HK-2 (cell line): ENCODE measurements around the gene TMEM92.
A peak's percentile ranks its signal among the peaks of the same experiment; 100 is the strongest.
"Not testable (repeated sequence)": the region's sequence is repeated elsewhere in the genome, so short reads cannot be mapped to it uniquely, and the experiment has no call there.

ENCODE experiments used
- DNase-seq: peaks from one replicate; pipeline ENCODE4 v3.0.0-alpha.2; 2018; ENCODE audit not compliant: unreplicated experiment

Gene TMEM92

GRCh38 chr17:50276588-50277356 lies 2.5 kb downstream of the TMEM92 start:
- no peak for DNase-seq

DNA sequence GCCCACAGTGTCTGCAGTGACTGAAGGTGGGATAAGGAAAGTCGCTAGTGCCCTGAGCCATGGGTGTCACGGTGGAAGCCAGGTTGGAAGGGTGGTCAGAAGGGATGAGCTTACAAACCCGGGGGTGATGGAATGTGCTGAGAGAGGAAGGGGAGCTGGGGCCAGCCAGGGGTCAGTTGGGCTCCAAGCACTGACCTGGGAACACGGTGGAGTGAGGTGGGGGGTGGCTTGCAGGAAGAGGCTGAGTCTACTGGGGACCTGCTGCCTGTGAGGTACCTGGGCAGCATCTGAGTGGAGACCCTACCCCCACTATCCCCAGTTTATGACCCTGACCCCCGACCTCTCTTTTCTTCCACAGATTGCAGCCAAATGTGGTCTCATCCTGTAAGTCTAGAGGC lies 3.1 kb downstream of the TMEM92 start:
- DNase-seq, result no peak

- DNase-seq, result no peak
Measured at GRCh38 chr17:50278526-50279180, 4.4 kb downstream of the TMEM92 start.

DNA sequence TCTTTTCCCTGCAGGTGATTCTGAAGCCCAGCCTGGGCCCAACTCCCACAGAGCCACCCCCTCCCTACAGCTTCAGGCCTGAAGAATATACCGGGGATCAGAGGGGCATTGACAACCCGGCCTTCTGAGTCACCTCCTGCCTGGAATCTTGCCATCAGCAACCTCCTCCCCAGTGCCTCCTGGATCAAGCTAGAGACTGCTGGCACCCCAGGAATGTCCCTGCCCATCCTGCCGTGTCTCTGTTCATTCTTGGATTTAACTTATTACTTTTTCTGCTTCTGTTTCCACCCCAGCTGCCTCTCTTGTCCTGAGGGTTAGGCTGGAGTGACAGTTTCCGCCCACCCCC lies 4.9 kb downstream of the TMEM92 start:
- DNase-seq, result peak; percentile 66

DNA sequence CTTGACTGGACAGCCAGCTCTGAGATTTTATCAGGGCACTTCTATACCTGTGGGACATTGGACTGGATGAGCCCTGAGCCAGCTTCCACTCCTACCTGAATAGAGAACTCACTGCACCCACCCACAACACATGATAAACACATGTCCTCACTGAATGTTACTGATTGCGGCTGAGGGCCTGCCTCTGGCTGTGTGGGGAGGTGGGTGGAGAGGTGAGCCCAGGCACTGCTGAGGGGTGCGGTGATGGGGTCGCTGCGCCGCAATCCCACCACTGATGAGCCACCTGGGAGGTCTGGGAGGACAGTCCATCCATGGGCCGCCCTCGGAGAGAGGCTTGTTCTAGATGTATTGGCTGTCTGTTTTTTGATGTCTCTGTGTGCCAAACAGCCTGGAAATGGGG lies 5.4 kb downstream of the TMEM92 start:
- DNase-seq, result no peak

GRCh38 chr17:50280068-50280467 lies 5.8 kb downstream of the TMEM92 start:
- no peak for DNase-seq

- no peak for DNase-seq
Measured at GRCh38 chr17:50280801-50281441, 6.7 kb downstream of the TMEM92 start.

GRCh38 chr17:50281739-50282401 lies 7.6 kb downstream of the TMEM92 start:
- DNase-seq, result no peak

DNA sequence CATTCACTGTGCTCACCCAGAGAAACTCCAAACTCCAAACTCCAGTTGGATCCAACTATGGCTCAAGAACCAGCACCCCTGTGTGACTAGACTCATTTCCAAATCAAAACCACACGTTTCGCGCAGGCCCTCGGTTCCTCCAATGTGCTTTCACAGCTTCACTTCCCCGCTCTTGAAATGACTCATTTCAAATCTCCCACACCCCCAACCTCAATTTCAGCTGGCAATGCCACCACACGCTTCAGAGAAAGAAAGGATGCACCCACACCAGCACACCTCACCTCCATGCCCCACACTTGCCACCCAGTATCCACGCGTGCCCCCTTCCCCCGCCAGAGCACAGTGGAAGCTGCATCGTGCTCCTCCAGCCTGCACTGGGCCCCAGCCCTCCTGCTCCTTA lies 9.0 kb downstream of the TMEM92 start:
- DNase-seq, result no peak

GRCh38 chr17:50283714-50284113 lies 9.4 kb downstream of the TMEM92 start:
- DNase-seq, result no peak

DNA sequence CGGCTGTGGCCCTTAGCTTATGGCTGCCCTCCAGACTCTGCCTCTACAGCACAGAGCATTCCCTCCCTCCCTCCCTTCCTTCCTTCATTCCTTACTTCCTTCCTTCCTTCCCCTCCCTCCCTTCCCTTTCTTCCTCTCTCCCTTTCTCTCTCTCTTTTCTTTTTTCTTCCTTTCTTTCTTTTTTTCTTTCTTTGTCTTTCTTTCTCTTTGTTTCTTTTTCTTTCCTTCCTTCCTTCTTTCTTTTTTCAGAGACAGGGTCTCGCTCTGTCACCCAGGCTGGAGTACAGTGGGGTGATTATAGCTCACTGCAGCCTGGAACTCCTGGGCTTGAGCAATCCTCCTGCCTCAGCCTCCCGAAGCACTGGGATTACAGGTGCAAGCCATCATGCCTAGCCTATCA lies 11.7 kb downstream of the TMEM92 start:
- DNase-seq, result no peak

DNA sequence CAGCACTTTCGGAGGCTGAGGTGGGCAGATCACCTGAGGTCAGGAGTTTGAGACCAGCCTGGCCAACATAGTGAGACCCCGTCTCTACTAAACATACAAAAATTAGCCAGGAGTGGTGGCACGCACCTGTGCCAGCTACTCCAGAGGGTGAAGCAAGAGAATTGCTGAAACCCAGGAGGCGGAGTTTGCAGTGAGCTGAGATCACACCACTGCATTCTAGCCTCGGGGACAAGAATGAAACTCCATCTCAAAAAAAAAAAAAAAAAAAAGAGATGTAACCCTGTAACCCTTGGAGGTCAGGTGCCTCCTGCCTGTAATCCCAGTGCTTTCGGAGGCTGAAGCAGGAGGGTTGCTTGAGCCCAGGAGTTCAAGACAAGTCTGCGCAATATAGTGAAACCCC lies 13.0 kb downstream of the TMEM92 start:
- DNase-seq, result not testable (repeated sequence)

GRCh38 chr17:50288306-50288705 lies 14.0 kb downstream of the TMEM92 start:
- no peak for DNase-seq

GRCh38 chr17:50289278-50289677 lies 15.0 kb downstream of the TMEM92 start:
- no peak for DNase-seq

DNA sequence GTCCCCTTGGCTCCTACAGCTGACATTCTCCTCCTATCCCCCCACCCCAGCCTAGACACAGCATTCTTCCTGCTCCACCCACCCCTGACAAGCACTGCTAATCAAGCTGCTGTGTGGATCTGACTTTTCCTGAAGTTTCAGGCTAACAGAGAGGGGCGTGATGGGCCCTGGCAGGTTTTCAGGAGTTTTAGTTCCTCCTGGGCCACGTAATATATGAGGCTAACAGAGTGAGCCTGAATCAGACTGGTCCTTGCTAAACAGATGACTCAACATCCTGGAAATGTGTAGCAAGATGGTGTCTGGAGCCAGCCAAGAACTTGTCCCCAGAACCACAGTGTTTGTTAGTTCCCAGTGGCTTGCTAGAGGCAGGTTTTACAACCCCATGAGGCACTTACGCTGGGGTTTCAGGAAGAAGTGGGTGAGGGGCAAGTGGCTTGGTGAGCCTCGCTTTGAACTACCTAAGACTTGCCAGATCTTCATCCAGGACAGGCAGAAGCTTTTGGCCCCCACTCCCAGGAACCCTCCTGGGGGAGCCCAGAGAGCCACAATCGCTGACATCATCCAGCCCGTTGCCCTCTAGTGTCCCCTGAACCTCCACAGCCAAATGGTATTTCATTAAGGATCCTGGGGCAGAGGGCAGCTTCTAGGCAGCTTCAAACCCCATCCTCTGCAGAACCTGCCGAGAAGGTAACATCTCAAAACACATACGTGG lies 15.9 kb downstream of the TMEM92 start:
- peak; percentile 73 for DNase-seq

DNA sequence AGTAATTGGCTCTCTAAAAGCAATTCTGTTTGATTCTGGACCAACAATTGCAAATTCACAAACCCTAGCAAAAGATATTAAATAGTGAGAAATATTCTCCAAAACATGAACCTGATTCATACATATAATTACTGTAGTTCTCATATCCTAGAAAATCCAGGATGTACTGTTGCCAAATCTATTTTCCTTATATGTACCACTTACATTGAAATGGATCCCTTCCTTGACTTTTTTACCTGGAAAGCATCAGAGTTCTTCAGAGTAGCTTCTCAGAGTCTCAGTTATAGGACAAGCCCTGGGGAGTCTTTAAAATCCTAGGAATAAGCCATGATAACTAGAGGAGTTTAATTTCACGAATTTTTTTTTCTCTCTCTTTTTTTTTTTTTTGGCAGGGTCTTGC lies 16.7 kb downstream of the TMEM92 start:
- DNase-seq, result no peak

- DNase-seq, result no peak
Measured at GRCh38 chr17:50292465-50292864, 18.2 kb downstream of the TMEM92 start.

DNA sequence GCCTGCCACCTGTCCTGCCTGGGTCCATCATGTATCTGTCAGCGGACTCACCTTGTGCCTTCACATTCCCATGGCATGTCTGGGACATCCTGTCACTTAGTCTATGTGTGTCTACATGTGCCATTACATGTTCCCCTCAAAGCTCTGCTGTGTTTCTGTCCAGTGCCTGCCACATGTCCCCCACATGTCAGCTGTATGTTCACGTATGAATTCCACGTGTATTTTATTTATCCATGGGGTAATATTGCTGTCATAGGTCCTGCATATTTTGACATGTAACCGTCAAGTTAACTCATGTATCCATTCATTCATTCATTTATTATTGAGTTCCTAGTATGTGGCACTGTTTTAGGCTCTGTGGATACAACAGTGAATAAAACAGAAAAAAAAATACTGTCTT lies 20.8 kb downstream of the TMEM92 start:
- no peak for DNase-seq

DNA sequence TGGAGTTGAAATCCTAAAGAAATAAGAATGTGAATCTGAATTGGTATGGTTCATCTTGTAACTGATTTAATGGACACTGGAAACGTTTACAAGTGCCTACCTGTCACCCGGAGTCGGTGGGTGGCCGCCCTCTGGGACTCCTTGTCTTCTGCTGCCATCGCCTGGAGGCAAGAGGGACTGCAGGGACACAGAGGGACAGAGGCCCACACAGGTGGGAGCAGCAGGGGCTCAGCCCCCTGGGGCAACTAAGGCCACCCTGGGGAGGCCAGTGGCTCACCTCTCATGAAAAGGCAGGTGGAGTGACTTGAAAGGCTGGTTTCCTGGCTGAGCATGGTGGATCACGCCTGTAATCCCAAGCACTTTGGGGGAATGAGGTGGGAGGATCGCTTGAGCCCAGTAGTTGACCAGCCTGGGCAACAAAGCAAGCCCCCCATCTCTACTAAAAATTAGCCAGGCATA lies 23.2 kb downstream of the TMEM92 start:
- DNase-seq, result peak; percentile 85

DNA sequence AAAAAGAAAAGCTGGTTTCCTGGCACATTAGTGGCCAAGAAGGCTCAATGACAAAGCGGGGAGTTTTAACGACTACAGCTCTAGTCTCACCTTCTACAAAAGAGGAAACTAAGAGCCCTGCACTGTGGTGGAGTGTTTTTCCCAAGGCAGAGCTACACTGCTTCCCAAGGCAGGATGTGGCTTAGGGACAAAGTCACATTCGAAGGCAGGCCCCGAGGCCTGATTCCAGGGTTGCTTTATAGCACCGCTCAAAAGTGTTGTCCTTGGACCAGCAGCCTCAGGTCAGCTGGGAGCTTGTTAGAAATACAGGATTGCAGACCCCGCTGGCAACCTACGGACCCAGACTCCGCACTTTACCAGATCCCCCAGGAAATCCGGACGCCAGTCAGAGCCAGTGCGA lies 23.8 kb downstream of the TMEM92 start:
- no peak for DNase-seq

DNA sequence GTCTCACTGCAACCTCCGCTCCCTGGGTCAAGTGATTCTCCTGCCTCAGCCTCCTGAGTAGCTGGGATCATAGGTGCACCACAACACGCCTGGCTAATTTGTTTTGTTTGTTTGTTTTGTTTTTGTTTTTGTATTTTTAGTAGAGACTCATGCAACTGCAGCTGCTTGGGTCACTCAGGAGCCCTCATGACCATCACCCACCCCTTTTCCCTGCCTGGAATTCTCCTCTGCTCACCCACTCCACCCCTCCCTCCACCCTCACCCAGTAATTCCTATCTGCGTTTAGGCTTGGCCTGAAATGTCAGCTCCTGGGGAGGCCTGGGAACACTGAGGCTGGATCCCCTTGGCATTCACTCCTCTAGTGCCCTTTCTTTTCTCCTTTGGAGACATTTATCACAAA lies 25.5 kb downstream of the TMEM92 start:
- no peak for DNase-seq

GRCh38 chr17:50300824-50301223 lies 26.6 kb downstream of the TMEM92 start:
- DNase-seq, result not testable (repeated sequence)
